ENCODE data around the gene NELFE. TPM values are rescaled to one million over a fixed set of nuclear protein-coding genes. Genes with fewer than 3 reads are reported as not detected.
"Not testable (repeated sequence)": the region's sequence is repeated elsewhere in the genome, so short reads cannot be mapped to it uniquely, and the experiment has no call there.

NELFE gene
- total RNA-seq, 1 donor from 2014 or later = 46.7 TPM

DNA sequence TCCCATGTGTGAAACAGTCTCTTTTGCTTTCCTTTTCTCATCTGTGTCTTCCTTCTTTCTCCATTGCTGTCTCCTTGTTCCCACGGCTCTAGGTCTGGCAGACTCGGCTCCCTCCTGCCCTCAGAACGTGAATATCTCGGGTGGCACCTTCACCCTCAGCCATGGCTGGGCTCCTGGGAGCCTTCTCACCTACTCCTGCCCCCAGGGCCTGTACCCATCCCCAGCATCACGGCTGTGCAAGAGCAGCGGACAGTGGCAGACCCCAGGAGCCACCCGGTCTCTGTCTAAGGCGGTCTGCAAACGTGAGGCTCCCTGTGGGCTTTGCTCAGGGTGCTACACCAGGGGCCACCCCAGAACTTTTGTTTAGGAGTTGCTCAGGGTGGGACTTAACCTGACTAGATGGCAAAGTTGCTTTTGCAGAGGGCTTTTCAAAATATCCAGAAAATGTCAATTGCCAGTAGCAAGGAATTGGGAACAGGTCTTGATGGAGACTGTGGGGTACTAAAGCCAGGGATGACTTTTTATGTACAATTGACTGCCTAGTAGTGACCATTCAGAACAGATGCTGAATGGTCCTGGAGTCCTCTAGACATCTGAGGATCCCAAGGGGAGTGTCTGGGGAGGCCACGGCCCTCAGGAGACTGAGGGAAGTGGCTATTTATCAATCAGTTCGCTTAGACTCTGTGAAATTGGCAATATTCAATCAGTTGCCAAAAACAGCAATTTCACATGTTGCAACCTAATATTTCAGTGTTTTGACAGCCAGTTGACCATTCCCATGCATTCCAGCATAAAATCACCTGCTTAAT is 30.7 kb downstream of the NELFE start:
- intact Hi-C loops (cut with DNase I) = no loop called here
- DNase-seq (ENCODE audit: low spot score) = no peak

DNA sequence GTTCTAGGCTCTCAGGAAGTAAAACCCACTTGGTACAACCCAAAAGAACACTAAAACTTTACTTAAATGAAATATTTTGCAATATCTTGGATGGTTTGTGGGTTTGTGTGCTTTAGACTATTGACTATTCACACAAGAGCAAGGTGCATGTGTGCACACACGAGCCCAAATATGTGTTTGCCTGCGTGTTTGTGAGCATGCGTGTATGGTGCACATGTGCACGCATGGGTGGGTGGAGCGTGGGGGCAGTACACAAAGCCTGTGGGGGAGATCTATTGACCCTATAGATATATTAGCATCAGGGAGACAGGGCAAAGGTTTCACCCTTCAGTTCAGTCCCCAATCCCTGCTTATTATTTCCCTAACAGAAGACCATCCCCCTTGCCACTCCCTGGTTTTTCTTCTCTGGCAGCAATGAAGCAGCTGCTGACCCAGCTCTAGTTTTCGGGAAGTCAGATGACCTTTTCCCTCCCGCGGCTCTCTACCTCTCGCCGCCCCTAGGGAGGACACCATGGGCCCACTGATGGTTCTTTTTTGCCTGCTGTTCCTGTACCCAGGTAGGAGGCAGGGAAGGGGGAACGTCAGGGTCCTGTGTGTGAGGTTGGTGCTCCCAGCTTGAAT is 31.4 kb downstream of the NELFE start, which contains the start of gene C2:
Gene C2, plus strand, starts transcription at position 476 of the 621 bp plus-strand sequence. Its CDS starts 36 bp downstream, at position 512.
- intact Hi-C loops (cut with DNase I) = no loop called here

DNA sequence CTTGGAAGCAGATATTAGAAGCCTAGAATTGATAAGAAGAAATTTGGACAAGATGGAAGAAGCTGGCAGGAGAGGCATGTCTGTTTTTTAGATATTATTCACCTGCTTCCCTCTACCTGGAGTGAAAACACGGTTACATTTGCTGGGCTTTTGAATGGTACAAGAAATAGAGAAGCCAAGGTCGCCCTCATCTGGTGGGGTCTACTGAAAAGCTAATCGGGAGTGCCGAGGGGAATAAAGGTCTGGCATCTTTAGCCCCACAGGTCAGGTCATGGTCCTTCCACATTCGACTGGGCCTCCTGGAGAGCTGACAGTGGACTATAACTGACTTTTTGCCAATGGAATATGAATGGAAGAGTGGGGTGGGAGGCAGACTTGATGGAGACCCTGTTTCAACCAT is 35.8 kb downstream of the NELFE start:
- no peak for DNase-seq (ENCODE audit: low spot score)
- intact Hi-C loops (cut with DNase I) = no loop called here

More for the DNA sequence above, 31.4 kb downstream of the NELFE start, which contains the start of gene C2:
- DNase-seq (ENCODE audit: low spot score) = no peak

DNA sequence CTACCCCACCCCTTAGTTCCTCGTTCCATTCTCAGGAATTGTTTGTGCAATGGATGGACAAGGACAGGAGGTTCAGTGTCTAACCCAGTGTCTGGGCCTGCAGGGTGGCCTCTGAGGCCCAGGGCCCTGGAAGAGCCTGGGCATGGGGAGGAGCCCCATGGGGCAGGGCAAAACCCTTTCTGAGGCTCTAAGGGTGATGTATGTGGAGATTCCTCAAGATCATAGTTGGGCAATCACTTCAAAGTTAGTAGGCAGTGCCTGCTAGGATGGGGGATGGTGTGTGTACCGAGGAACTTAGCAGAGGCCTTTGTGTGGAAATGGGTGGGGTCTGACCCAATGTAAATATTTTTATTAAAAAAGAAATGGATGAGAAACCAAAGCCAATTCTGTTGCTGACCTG is 38.0 kb downstream of the NELFE start:
- no peak for DNase-seq (ENCODE audit: low spot score)
- intact Hi-C loops (cut with DNase I) = no loop called here

DNA sequence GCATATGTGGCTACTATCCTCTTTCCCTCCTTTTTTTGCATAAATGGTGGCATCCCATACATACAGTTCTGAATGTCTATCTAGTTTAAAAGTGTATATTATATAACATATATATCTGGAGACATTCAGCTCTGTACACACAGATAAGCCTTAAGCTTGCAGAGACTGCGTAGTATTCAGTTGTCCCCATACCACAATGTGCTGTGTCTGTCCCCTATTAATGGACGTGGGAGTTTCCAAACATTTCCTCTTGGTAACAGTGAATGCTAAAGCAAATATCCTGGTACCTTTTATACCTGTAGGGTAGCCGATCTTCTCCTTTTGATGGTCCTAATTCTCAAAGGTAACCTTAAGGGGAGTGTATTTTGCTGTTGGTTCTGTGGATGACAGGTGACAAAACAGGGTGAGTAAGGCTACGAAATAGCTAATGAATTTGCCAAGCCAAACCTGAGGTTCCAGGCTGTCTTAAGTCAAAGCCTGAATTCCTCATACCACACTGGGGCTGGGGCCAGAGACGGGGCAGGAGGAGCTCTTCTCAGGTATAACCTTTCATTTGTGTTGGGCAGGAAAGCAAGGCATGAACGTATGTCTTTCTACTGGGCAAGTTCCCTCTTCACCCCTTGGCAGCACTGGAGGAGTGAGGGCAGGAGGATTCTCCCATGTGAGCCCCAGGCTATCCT is 39.0 kb downstream of the NELFE start:
- no peak for DNase-seq (ENCODE audit: low spot score)
- intact Hi-C loops (cut with DNase I) = no loop called here

DNA sequence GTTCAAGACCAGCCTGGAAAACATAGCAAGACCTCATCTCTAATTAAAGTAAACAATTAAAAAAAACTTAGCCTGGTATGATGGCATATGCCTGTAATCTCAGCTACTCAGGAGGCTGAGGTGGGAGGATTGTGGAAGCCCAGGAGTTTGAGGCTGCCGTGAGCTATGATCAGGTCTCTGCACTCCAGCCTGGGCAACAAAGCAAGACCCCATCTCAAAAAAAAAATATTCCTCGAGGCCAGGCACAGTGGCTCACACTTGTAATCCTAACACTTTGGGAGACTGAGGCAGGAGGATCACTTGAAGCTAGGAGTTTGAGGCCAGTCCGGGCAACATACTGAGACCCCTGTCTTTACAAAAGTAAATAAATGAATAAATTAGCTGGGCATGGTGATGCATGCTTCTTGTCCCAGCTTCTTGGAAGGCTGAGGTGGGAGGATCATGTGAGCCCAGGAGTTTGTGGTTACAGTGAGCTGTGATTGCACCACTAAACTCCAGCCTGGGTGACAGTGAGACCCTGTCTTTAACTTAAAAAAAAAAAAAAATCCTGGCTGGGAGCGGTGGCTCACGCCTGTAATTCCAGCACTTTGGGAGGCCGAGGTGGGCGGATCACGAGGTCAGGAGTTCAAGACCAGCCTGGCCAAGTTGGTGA is 40.6 kb downstream of the NELFE start:
- DNase-seq (ENCODE audit: low spot score) = no peak
- intact Hi-C loops (cut with DNase I) = no loop called here

DNA sequence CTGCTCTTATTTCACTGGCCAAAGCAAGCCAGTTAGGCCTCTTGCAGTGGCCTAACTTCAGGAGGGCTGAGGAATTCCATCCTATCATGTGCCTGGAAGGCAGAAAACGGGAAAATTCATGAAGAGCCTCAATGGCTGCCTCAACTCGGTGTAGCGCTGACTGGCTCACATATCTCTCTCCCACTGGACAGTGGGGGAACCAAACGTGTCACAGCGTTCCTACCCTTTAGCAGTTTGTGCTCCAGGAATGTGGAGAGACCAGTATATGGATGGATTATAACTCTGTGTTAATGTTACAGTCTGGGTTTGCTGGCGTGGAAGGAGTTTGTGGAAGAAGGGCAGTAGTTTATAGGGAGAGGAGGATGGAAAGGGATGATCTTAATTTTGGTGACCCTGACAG is 43.0 kb downstream of the NELFE start:
- intact Hi-C loops (cut with DNase I) = no loop called here
- DNase-seq (ENCODE audit: low spot score) = no peak

DNA sequence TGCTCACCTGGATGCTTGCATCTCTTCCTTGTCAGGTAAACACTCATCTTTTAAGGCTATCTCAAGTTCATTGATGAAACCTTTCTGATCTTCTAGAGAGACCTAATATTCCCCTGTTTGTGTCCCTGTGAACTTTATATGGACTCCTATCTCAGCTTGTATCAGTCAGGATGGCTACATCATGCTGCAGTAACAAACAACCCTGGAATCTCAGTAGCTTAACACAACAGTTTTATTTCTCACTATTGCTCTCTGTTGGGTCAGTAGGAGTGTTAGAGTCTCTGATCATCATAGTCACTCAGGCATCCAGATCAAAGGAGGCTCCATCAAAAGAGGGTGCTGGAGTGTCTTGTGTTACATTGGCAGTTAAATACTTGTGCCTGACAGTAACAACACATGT is 43.4 kb downstream of the NELFE start:
- intact Hi-C loops (cut with DNase I) = no loop called here
- no peak for DNase-seq (ENCODE audit: low spot score)

DNA sequence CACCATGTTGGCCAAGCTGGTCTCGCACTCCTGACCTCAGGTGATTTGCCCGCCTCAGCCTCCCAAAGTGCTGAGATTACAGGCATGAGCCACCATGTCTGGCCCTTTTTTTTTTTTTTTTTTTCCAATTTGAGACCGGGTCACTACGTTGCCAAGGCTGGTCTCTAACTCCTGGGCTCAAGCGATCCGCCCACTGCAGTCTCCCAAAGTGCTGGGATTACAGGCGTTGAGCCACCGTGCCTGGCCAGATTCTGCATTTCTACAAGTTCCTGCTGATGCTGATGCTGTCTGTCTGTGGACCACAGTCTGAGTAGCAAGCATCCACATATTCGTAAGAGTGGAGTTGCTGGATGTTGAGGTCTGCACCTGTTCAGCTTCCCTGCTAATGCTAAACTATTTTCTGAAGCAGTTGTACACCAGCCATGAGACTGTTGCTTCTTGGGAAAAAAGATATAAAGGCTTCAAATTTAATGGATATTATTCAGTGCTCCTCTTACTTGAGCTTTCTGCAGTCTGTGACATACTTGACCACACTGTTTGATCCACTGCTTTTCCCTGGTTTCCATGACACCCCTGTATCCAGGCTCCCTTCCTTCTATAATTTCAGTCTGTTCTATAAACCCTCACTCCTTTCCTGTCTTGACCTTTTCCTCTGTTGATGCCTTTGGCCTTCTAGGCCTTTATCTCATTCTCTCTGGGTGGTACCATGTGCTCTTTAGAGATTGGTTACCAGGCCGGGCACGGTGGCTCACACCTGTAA is 46.8 kb downstream of the NELFE start:
- no peak for DNase-seq (ENCODE audit: low spot score)
- intact Hi-C loops (cut with DNase I) = no loop called here

DNA sequence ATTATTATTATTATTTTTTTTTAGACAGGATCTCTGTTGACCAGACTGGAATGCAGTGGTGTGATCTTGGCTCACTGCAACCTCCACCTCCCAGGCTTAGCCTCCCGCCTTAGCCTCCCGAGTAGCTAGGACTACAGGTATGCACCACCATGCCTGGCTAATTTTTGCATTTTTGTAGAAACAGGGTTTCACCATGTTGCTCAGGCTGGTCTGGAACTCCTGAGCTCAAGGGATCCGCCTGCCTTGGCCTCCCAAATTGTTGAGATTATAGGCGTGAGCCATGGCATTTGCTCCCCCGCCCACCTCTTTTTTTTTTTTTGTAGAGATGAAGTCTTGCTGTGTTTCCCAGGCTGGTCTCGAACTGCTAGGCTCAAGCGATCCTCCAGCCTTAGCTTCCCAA is 49.5 kb downstream of the NELFE start:
- DNase-seq (ENCODE audit: low spot score); intact Hi-C loops (cut with DNase I): not testable (repeated sequence)

DNA sequence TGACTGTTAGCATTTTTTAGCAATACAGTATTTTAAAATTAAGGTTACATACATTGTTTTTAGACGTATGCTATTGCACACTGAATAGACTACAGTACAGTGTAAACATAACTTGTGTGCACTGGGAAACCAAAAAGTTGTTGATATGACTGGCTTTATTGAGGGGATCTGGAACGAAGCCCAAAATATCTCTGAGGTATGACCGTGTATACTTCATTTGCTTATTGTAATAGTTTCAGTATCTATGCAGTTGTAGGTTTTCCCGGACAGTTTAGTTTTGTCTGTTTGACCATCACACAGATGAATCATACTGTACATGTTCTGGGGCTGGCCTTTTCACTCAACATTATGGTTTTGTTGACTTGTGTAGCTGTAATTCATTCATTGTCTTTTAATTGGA is 50.0 kb downstream of the NELFE start:
- intact Hi-C loops (cut with DNase I) = no loop called here
- no peak for DNase-seq (ENCODE audit: low spot score)

DNA sequence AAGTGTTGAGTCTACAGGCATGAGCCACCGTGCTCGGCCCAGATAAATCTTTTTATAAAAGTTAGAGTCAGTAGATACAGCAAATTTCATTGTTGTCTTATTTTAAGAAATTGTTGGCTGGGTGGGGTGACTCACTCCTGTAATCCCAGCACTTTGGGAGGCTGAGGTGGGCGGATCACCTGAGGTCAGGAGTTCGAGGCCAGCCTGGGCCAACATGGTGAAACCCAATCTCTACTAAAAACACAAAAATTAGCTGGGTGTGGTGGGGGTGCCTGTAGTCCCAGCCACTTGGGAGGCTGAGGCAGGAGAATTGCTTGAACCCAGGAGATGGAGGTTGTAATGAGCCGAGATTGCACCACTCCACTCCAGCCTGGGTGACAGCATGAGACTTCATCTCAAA is 50.5 kb downstream of the NELFE start:
- DNase-seq (ENCODE audit: low spot score); intact Hi-C loops (cut with DNase I): not testable (repeated sequence)

DNA sequence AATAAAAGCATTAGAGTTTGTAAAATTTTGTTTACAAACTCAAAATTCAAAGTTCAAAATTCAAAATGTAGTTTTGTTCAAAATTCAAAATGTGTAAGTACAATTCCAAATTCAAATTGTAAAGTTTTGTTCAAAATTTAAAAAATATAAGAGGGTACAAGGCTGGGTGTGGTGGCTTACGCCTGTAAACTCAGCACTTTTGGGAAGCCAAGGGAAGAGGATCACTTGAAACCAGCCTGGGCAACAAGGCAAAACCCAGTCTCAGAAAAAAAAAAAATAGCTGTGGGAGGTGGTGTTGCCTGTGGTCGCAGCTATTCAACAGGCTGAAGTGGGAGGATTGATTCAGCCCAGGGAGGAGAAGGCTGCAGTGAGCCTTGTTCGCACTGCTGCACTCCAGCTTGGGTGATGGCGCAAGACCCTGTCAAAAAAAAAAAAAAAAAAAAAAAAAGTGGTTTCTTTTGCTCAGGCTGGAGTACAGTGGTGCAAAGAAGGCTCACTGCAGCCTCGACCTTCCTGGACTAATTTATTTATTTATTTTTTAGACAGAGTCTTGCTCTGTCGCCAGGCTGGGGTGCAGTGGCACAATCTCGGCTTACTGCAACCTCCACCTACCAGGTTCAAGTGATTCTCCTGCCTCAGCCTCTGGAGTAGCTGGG is 51.5 kb downstream of the NELFE start:
- DNase-seq (ENCODE audit: low spot score) = no peak
- intact Hi-C loops (cut with DNase I) = no loop called here

DNA sequence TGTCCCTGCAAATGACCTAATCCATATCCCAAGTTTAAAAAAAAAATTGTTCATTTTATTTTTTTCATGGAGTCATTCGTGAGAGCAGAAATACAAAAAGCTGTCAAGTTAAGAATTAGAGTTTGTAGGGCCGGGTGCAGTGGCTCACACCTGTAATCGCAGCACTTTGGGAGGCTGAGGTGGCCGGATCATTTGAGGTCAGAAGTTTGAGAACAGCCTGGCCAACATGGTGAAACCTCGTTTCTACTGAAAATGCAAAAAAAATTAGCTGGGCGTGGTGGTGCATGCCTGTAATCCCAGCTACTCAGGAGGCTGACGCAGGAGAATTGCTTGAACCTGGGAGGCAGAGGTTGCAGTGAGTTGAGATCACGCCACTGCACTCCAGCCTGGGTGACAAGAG is 52.0 kb downstream of the NELFE start:
- intact Hi-C loops (cut with DNase I); DNase-seq (ENCODE audit: low spot score): not testable (repeated sequence)

DNA sequence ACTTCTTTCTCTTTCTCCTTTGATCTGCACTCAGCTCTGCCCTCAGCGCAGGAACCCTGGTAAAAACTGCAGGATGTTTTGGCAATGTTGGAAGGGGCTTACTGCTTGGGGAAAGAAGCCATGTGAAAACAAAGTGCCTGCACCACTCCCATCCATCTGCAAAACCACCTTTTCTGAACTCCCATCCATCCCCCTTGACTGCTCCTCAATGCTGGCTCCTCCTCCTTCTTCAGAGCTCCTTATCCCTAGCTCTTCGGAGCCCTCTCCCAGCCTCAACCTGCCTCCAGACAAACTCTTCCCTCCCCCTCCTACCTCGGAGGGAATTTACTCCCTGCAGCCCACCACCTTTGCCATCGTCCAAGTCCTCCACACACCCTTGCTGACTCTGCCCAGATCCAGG is 52.6 kb downstream of the NELFE start:
- no peak for DNase-seq (ENCODE audit: low spot score)
- intact Hi-C loops (cut with DNase I) = no loop called here

DNA sequence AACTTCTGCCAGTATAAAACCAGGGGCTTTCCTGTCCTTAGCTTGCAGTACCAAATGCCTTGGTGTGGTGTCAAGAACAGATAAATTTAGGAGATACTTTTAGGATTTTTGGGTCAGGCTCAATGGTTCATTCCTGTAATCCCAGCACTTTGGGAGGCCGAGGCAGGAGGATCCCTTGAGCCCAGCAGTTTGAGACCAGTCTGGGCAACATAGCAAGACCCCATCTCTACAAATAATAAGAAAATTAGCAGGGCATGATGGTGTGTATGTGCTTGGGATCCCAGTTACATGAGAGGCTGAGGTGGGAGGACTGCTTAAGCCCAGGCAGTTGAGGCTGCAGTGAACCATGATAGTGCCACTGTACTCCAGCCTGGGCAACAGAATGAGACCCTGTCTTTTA is 53.7 kb downstream of the NELFE start:
- intact Hi-C loops (cut with DNase I) = no loop called here
- DNase-seq (ENCODE audit: low spot score) = no peak

DNA sequence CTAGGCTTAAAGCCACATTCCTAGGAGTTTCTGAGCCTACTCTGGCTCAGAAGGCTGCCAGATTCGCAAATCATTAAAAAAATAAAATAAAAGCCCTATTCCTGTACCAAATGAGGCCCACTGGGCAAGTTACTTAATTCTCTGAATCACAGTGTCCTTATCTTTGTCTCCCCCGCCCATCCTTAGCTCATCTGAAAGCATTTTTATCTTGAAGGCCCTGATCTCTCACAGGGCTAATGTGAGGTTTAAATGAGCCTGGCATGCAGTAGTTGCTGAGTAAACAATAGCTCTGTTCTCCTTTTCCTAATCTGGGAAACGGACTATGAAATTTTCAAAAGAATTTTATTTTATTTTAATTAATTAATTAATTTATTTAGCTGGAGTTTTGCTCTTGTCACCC is 54.8 kb downstream of the NELFE start:
- no peak for DNase-seq (ENCODE audit: low spot score)
- intact Hi-C loops (cut with DNase I) = loop anchor here (5.0 kb wide), 1 partner anchor 48 kb away; no protein-coding TSS in a partner anchor

All from cardiac septum (tissue), 1 donor.